ENCODE measurements around the gene IMPDH2.

Gene IMPDH2

DNA sequence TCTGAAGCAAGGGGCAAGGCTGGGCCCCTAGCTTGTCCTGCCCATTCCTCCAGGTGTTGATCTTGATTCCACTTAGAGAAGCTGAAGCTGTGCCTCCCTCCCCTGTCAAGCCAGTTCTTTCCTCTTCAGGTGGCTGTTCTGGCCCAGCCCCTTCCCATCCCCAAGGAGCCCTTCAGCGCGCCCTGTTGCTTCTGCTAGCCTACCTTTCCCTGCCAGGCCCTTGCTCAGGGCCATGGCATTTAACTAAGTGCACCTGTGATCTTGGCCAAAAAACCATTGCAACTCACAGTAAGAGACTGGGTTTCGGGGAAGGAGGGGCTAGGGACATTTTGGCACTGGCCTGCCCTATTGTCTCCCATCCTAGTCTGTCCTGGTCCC lies 23.9 kb downstream of the IMPDH2 start:
- no peak for DNase-seq

DNA sequence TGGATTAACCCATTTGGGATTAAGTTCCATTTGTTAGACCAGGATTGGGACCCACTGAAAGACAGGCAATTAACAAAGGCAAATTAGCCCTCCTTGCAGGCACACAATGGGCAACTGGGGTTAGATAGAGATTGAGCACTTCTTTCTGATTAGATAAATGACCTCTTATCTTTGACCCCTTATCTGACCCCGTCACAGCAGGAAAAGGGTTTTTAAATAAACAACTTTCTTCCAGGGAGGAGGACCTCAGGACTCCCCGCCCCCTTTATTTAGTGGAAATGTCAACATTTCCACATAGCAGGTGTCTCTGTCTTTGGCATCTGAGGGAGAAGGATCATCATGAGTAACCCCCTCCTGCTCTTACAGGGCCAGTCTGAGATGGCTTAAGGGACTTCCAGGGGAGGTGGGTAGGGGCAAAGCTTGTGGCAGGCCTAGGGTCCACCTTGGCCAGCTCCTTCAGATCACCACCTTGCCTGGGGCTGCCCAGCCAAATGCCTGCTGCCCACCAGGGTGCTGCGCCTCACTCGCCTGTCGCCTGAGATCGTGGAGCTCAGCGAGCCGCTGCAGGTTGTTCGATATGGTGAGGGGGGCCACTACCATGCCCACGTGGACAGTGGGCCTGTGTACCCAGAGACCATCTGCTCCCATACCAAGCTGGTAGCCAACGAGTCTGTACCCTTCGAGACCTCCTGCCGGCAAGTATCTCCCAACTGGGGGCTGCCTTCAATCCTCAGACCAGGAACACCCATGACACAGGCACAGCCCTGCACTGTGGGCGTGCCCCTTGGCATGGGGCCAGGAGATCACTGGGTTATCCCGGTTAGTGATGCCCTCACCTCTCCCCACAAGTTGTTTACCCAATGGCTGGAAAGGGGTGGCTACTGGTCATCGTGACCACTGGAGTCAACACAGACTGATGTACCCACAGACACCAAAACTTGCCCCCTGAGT lies 24.6 kb downstream of the IMPDH2 start:
- DNase-seq = no peak

DNA sequence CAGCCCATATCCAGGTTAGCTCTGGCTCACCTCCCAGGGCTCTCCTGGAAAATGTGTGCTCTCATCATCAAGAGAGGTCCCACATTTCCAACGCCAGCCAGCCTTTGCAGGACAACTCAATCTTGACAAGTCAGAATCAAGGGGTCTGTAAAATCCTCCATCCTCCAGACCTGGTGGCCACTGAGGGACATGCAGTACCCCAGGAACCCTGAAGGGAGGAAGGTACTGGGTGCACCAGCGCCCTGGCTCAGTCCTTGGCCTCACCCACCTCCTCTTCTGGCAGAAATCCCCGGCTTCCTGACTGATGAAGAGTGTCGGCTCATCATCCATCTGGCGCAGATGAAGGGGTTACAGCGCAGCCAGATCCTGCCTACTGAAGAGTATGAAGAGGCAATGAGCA lies 28.0 kb downstream of the IMPDH2 start:
- DNase-seq = no peak

DNA sequence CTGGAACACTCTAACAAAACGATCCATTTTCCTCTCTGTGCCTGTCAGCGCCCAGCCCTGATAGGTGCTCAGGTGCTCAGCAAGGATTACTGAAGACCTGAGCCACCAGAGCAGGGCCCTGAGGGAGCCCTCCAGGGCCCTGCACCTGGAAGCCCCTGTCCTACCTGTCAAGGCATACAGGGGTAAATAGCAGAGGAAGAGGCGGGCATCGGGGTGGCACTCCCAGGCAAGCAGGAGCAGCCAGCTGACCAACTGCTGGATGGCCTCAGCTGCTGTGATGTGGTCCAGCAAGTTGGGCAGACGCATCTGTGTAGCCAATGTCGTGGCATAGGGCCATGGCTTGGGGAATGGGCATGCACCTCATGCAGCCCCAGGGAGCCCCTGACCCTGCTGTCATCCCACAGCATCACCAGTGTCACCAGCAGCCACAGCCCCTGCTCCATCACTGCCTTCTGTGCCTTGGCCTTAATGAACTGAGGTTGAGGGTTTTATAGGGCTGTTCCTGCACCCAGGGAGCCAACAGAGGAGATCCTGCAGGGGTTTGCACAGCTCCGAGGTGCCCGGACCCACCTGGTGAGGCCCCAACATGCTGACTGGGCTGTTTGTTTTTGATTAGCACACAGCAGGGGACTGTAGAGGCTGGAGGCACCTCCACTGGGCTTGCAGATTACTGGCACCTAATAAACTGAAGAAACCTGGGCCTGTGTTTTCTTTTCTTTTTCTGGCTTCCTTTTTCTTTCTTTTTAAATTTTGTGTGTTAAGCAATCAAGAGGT lies 29.9 kb downstream of the IMPDH2 start:
- DNase-seq = no peak

DNA sequence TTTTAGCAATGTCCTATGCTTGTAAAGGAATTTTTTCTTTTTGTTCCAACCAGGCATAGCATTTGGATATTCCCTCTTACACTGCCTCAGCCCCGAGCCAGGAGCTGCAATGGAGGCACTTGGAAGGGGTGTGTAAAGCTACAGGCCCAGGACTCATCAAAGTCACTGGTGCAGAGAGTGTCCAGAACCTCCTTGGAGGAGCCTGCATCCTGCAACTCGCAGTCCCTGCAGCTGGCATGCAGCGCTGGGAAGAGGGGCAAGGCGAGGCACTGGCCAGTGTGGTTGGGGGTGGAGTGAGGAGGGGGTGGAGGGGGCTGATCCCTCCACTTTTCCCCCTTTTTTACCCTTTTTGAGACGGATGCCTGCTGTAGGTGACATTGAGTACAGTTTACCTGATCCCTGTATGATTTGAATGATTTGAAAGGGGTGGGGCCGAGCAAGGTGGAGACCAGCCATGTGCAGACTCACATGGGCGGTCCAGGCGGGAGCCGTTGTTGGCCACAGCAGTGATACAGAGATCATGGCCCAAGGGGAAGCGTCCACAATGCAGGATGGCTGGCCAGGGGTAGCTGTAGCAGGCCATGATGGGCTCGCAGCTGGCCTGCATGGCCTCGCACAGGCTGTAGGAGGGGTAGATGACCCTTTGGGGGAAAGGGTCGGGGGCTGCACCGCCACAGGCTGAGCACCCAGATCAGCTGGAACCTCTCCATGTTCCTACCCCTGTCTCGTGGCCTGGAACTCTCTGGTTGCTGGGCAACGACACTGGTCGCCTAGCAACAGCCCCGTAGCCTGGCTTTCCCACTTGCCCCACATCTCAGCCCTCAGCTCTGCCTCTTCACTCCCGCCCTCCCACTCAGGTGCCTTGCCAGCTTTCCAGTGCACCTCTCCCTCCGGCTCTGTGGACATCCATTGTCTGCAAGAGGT lies 31.2 kb downstream of the IMPDH2 start:
- no peak for DNase-seq

DNA sequence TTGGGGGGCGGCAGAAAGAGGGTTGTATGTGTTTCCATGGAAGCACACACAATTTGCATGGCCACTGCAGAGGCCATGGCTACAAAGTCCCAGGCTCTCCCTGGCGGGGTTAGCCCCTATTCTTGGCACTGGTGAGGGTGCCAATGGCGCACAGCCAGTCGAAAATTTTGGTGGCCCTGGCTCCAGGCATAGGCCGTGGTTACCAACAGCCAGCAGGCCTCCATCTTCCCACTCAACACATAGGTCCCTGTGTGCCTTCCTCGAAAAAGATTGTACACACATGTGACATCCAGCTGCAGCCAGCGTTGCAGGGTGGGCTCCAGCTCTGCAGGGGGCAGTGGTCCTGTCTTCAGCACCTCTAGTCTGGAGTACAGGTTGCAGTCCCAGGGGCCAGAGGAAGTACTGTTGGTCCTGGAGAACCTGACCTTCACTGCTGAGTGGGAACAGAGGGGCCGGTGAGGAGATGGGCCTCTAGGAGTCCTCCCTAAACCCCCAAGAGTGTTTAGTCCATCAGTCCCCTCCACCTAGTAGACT lies 32.0 kb downstream of the IMPDH2 start:
- no peak for DNase-seq

DNA sequence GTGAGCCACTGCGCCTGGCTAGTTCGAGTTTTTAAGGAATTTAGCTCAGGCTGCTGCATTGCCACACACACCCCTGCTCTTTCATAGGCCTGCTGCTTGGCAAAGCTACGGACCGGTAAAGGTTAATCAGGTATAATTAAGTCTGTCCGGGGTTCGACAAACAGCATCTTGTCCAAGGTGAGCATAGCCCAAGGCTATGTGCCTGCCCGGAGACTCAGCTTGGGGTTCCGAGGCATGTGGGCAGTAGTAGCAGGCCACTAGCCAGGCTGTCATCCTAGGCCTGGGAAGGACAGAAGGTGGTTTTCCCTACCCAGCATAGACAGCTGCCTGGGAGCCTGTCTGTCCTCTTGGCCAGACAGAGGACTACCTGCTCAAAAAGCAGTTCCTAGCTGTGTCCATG lies 32.6 kb downstream of the IMPDH2 start:
- DNase-seq = no peak

DNA sequence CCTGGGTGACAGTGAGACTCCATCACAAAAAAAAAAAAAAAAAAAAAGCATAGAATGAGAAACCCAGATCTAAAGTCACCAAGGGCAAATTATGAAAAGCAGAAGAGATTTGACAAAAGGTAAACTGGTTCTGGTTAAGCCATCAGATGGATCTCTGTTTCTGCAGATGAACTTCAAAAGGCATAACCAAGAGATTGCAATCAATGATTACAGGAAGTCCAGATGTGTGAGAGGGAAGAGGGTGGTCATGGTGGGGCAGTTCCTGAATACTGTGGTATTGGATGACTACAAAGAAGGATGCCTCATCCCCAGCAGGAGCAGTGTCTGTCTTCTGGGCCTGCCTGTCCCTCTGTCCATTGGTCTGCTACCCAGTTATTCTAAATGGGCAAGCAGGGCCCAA lies 35.4 kb downstream of the IMPDH2 start:
- DNase-seq = no peak

DNA sequence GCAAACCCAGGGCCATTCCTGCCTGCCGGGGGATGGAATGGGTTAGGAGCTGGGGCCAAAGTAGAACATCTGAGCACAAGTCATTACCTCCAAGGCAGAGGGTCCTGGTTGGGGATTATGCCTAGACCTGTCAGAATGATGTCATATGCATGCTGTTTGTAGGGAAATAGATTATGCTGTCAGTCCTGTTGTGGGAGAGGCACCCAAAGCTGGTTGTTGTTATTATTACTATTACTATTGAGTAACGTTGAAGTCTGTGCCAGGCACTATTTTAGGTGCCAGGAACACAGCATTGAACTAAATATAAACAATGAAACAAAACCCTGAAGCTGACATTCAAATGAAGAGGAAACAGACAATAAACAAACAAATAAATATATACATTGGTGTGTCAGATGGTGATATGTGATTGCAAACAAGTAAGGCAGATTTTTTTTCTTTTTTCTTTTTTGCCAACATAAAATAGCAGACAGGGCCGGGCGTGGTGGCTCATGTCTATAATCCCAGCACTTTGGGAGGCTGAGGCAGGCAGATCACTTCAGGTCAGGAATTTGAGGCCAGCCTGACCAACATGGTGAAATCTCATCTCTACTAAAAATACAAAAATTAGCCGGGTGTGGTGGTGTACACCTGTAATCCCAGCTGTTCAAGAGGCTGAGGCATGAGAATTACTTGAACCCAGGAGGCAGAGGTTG lies 37.2 kb downstream of the IMPDH2 start:
- no peak for DNase-seq

DNA sequence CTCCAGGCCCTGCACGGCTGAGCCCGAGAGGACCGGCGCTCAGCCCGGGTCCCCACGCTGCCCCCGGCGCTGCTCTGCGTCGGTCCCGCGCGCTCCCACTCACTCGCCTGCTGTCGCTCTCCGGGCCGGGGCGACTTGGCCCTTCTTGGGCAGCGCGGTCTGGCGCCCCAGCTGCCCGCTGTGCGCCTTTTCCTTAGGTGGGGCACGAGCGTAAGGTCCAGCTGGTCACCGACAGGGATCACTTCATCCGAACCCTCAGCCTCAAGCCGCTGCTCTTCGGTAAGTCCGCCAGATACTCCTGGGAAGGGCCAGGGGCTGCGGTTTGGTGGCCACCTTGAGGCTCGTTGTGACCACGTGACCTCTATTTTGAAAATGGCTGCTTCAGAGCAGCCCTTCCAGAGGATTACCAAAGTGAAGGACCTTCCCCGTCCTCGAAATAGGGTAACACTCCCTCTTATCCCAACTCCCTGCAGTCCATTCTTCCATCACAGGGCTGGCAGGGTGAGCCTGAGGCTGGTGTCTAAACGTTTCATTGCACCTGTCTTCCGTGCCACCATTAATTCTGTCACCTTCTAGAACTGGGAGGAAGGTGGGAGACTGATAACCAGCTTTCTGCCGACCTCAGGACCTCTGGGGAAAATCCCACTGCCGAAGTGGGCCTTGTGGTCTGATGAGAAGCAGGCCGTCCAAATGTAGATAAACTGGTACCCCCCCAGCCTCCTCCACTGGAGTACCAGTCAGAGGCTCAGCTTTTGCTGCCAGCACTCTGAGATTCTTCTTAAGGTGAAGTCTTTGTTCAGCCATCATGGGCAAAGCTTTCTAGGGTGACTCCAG lies 38.3 kb downstream of the IMPDH2 start:
- DNase-seq = no peak

DNA sequence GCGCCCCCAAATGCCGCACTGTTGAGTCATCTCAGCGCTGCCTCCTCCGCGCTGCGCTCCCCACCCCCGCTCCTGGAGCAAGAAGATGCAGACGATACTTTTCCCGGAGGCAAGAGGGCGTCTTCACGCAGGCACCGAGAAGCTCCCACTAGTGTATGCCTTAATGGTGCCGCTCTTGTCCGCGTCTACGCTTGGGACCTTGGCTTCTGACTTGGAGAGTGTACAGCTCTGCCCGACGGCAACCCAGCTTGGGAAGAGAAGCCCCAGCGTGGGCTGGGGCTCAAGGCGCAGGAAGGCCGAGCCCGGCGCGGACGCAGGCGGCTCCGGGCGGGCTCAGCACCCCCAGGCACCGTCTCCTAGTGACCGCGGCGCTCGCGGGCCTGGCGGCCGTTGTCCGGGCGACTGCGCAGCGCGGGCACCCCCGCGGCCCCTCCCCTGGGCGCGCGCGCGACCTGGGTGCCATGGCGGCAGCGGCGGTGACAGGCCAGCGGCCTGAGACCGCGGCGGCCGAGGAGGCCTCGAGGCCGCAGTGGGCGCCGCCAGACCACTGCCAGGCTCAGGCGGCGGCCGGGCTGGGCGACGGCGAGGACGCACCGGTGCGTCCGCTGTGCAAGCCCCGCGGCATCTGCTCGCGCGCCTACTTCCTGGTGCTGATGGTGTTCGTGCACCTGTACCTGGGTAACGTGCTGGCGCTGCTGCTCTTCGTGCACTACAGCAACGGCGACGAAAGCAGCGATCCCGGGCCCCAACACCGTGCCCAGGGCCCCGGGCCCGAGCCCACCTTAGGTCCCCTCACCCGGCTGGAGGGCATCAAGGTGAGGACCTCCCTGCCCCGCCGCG lies 39.2 kb downstream of the IMPDH2 start, which contains the start of gene P4HTM:
Gene P4HTM (plus strand): TSS at position 446 of the 840 bp plus-strand sequence. CDS start 16 bp downstream, at position 462.
- DNase-seq = peak; percentile 58

DNA sequence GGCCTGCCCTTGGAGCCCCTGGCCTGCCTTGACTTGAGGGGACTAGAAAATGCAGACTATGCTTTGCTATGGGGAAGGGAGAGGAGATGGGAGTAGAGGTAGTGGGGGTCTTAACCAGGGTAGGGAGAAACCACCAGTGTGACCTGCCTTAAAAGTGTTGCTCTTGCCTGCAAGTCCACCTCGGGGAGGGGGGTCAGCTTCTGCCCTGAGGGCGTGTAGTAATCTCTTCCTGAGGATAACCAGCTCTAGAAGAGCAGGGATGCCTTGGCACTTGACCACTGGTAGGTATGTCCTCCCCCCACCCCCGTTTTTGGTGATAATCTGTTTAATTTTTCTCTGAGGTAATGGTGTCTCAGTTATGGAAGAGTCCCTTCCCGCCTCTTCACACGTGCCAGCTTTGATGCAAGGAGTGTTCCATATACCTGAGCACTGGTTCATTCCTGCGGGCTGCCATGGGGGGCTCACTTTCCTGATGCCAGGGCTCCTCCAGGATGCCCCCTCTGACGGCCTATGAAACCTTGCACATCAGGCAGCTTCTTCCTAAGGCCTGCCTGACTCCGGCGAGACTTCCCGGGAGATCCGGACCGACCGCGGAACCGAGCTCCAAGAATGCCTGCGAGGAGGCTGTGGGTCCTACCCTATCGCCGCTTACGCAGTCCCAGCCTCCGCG lies 39.9 kb downstream of the IMPDH2 start:
- no peak for DNase-seq

DNA sequence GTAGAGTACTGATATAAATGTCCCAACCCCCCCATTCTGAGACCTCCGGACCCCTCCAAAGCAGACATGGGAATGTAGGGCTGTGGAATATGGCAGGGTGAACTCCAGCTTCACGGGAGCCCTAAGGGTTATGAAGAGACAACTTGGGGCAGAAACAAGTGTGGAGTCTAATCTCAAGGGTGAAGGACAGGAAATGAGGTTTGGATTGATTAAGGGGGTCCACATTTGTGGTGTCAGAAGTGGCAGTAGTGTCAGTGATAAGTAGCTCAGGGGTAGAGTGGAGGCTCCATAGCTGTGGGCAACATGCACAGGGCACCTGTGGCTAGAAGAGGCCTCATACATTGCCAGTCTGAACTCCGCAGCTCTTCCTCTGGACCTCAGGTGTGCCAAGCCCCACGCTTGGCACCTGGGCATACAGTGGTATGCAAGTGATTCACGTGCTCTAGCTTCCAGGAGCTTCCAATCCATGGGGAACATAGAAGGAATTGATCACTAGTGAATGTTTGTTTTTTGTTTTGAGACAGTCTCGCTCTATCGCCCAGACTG lies 43.3 kb downstream of the IMPDH2 start:
- no peak for DNase-seq

DNA sequence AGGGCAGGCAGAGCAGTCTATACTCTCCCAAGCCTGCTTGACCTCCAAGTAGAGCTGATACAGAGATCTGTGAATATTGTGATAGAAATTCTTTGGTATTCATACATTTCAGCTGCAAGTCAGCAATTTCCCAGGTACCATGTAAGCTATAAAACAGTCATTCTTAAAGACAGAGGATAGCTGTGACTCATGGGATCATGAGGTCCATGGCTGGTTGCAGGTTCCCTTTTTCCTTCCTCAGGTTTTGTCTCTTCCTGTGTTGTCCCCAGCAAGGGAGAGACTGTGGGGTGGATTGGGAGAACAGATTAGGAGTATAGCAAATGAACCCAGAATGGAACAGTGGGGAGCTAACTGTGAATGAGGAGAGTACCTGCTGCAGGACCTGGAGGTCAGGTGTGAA lies 44.5 kb downstream of the IMPDH2 start:
- DNase-seq = no peak

DNA sequence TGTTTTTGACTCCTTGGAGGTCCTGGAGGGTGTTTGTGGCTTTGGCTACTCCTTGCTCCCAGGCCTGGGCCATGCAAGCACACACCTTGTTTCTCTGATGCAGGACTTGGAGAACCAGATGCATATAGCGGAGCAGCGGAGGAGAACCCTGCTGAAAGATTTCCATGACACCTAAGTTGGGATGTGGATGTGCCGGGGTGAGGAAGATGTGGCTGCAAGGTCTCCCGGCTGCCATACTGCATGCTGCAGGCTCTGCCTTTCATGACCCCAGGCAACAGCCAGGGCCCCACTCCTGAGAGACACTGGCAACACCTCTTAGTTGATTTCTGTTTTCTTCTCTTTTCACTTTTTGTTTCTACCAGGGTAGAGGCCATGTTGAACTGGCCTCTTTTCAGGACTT lies 46.1 kb downstream of the IMPDH2 start:
- no peak for DNase-seq

DNA sequence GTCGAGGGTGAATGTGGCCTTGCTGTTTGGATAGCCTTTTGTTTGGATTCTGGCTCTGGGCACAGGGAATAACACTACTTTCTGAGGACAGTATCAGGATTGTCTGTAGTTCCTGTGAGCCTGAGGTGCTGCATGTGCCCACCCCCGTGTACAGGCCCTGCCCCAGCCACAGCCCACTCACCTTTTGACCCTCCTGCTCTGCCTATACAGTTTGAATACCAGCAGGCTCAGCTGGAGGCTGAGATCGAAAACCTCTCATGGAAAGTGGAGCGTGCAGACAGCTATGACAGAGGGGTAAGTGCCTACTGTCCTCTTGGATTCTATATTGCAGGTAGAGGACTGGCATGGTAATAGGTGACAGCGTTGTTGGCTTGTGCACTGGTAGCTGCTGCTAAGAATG lies 46.5 kb downstream of the IMPDH2 start:
- DNase-seq = no peak

DNA sequence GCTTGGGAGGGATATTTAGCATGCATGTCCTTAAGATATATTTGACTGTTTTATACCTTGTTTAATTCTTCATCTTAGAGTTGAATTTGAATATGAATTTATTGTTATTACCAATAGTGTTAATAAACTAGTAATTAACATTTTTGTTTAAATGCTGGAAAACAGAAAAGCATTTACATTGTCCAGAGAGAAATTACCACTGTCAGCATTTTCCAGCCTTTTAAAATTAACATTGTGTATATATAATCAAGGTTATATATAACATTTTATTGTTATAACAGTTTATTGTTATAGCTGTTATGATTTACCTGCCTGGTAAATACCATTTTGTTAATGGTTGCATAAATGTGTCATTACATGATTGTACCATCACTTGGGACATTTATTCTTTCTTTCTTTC lies 47.2 kb downstream of the IMPDH2 start:
- no peak for DNase-seq

DNA sequence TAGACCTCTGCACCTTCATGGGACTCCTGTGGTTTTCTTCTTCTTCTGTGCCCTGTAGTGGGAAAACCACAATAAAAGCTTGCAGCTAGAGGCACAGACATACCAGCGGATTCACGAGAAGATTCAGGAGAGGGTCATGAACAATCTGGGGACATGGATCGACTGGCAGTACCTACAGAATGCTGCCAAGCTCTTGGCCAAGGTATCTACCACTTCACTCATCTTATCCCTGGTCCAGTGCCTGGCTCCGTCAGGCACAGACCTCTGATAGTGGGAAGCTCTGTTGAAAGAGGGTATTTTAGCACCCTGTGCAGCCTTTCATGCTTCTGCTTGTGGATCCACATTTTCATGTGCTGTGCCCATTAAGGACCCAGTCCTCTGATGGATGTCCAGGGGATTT lies 48.9 kb downstream of the IMPDH2 start:
- no peak for DNase-seq

DNA sequence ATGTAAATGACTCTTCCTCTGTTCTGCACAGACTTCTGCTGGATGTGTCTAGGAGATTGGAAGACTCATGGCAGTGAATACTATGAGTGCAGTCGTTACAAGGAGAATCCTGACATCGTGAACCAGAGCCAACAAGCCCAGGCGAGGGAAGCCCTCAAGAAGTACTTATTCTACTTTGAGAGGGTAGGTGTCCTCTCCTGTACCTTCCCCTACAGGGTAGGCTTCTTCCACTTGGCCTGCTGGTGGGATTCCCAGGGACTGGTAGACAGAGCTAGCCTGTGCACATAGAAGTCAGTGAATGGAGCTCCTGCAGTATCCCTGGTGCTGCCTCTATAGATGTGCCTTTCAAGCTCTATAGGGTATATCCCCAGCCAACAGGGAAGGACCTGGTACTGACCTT lies 49.7 kb downstream of the IMPDH2 start:
- DNase-seq = no peak
